Neural cell (in vitro differentiated cells): ENCODE data around the gene TSSK1B. TPM values are rescaled to one million over a fixed set of nuclear protein-coding genes. Genes with fewer than 3 reads are reported as not detected.

ENCODE experiments used
- H2AFZ ChIP-seq: fragments of 200-600, 300-800 bp; sonication (generic), shearing (Covaris generic); 2 replicates; pipeline ENCODE4 v1.6.0; 2014; ENCODE audit warnings: low read depth, mild to moderate bottlenecking, antibody characterized with exemption, low read length, moderate library complexity
- H3F3A ChIP-seq: fragments of 200-600 bp; shearing (Covaris generic); 2 replicates; pipeline ENCODE4 v1.6.1; 2016; ENCODE audit warnings: mild to moderate bottlenecking, moderate library complexity, mixed read lengths, antibody characterized with exemption, low read length; ENCODE audit not compliant: insufficient read depth, poor library complexity, severe bottlenecking
- H3K27ac ChIP-seq: fragments of 200-600, 300-800 bp; sonication (generic), shearing (Covaris generic); 2 replicates; pipeline ENCODE4 v1.5.1; 2014; ENCODE audit warnings: mild to moderate bottlenecking, low read length, moderate library complexity
- H3K27me3 ChIP-seq: fragments of 300-800, 200-600 bp; sonication (generic), shearing (Covaris generic); 2 replicates; pipeline ENCODE4 v1.6.0; 2014; ENCODE audit warnings: mild to moderate bottlenecking, low read depth, low read length, moderate library complexity; ENCODE audit not compliant: insufficient read depth
- H3K36me3 ChIP-seq: fragments of 300-800, 200-600 bp; sonication (generic), shearing (Covaris generic); 2 replicates; pipeline ENCODE4 v1.5.1; 2014; ENCODE audit warnings: mild to moderate bottlenecking, antibody characterized with exemption, low read length, moderate library complexity; ENCODE audit not compliant: insufficient read depth
- H3K4me2 ChIP-seq: fragments of 300-800, 200-600 bp; sonication (generic), shearing (Covaris generic); 2 replicates; pipeline ENCODE4 v1.6.0; 2014; ENCODE audit warnings: mild to moderate bottlenecking, low read length
- H3K4me3 ChIP-seq: fragments of 300-800, 200-600 bp; sonication (generic), shearing (Covaris generic); 2 replicates; pipeline ENCODE4 v1.5.1; 2014; ENCODE audit warnings: mild to moderate bottlenecking, low read length, moderate library complexity
- H3K79me2 ChIP-seq: fragments of 200-600 bp; shearing (Covaris generic); replicated peaks from 2 replicates; pipeline ENCODE4 v1.6.0; 2014; ENCODE audit warnings: mild to moderate bottlenecking, low read length, moderate library complexity; ENCODE audit not compliant: insufficient read depth
- H3K9ac ChIP-seq: fragments of 300-800, 200-600 bp; sonication (generic), shearing (Covaris generic); 2 replicates; pipeline ENCODE4 v1.6.1; 2016; ENCODE audit warnings: mild to moderate bottlenecking, low read length, mixed read lengths
- H3K9me2 ChIP-seq: fragments of 200-600 bp; shearing (Covaris generic); 2 replicates; pipeline ENCODE4 v1.6.1; 2016; ENCODE audit warnings: mild to moderate bottlenecking, low read length, mixed read lengths; ENCODE audit not compliant: insufficient read depth
- H3K9me3 ChIP-seq: fragments of 200-600, 300-800 bp; sonication (generic), shearing (Covaris generic); 2 replicates; pipeline ENCODE4 v1.6.1; 2016; ENCODE audit warnings: mild to moderate bottlenecking, mixed run types, low read length, moderate library complexity, mixed read lengths
- H4K20me1 ChIP-seq: fragments of 200-600 bp; shearing (Covaris generic); 2 replicates; pipeline ENCODE4 v1.6.1; 2016; ENCODE audit warnings: mild to moderate bottlenecking, mixed run types; ENCODE audit not compliant: insufficient read depth
- EP300 ChIP-seq: fragments of 450-650 bp; conservative IDR thresholded peaks from 2 replicates; pipeline ENCODE4 v1.6.1; 2014; ENCODE audit warnings: antibody characterized with exemption, mild to moderate bottlenecking, moderate library complexity; ENCODE audit not compliant: poor library complexity, severe bottlenecking
- EZH2 ChIP-seq: fragments of 200-600, 300-800 bp; shearing (Covaris generic), sonication (generic); IDR thresholded peaks from 2 replicates; pipeline ENCODE4 v1.6.1; 2014; ENCODE audit warnings: antibody characterized with exemption, low read length, borderline replicate concordance, mild to moderate bottlenecking; ENCODE audit not compliant: insufficient read depth, poor library complexity, severe bottlenecking
- MXI1 ChIP-seq: fragments of 450-650 bp; conservative IDR thresholded peaks from 2 replicates; pipeline ENCODE4 v1.6.1; 2014; ENCODE audit warnings: antibody characterized with exemption, mild to moderate bottlenecking; ENCODE audit not compliant: poor library complexity, severe bottlenecking
- POLR2AphosphoS5 ChIP-seq: IDR thresholded peaks from 2 replicates; pipeline ENCODE4 v1.6.1; 2012
- RAD21 ChIP-seq: fragments of 450-650 bp; conservative IDR thresholded peaks from 2 replicates; pipeline ENCODE4 v1.6.1; 2014; ENCODE audit warnings: antibody characterized with exemption, mild to moderate bottlenecking, moderate library complexity
- REST ChIP-seq: IDR thresholded peaks from 2 replicates; pipeline ENCODE4 v1.6.1; 2012; ENCODE audit warnings: borderline replicate concordance
- SMC3 ChIP-seq: fragments of 450-650 bp; conservative IDR thresholded peaks from 2 replicates; pipeline ENCODE4 v1.6.1; 2014; ENCODE audit warnings: antibody characterized with exemption, mild to moderate bottlenecking, moderate library complexity; ENCODE audit not compliant: poor library complexity
- TAF1 ChIP-seq: IDR thresholded peaks from 2 replicates; pipeline ENCODE4 v1.6.1; 2012; ENCODE audit warnings: low read depth
- polyA plus RNA-seq: library from polyadenylated mRNA; depleted of rRNA; stranded (reverse); fragments of >200 nt; gene quantifications from 2 replicates; pipeline ENCODE4 v1.2.3, GENCODE V29; 2014
- TF ChIP-seq, protein P1 (sequence below): fragments of 450-650 bp; IDR thresholded peaks from 2 replicates; pipeline ENCODE4 v1.5.1; 2014; ENCODE audit warnings: antibody characterized with exemption, mild to moderate bottlenecking, moderate library complexity; ENCODE audit not compliant: poor library complexity, severe bottlenecking

The TSSK1B gene
- polyA plus RNA-seq, 1 donor from 2014 or later: not detected

DNA sequence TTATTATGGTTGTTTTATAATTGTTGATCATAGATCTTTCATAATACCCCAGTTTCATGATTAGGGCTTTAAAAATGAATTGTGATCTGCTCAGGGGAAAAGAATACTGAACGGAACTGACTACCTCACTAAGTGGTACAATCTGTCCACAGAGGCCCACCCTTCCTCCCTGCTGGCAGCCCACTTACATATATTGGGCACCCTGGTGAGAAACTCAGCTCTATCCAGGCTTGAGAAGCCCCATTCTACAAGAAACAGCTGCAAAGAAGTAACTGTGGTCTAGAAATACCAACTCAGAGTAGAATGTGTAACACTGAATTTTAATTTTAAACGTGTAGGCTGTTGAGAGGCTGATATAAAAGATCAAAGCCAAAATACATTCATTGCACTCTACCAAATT, 46.9 kb downstream of the TSSK1B start:
- TF ChIP-seq SMC3 (no peak), POLR2AphosphoS5 (no peak), EZH2 (no peak), EP300 (no peak), MXI1 (no peak), TAF1 (no peak), RAD21 (no peak), REST (no peak)
- TF ChIP-seq, protein P1, sequence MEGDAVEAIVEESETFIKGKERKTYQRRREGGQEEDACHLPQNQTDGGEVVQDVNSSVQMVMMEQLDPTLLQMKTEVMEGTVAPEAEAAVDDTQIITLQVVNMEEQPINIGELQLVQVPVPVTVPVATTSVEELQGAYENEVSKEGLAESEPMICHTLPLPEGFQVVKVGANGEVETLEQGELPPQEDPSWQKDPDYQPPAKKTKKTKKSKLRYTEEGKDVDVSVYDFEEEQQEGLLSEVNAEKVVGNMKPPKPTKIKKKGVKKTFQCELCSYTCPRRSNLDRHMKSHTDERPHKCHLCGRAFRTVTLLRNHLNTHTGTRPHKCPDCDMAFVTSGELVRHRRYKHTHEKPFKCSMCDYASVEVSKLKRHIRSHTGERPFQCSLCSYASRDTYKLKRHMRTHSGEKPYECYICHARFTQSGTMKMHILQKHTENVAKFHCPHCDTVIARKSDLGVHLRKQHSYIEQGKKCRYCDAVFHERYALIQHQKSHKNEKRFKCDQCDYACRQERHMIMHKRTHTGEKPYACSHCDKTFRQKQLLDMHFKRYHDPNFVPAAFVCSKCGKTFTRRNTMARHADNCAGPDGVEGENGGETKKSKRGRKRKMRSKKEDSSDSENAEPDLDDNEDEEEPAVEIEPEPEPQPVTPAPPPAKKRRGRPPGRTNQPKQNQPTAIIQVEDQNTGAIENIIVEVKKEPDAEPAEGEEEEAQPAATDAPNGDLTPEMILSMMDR: no peak
- no peak overlapping the region for H3K4me2 ChIP-seq
- no peaks in the 10 kb centered on the region for H3K9me3 ChIP-seq
- H3K27ac ChIP-seq: no peak overlapping the region
- H3F3A ChIP-seq: no peaks in the 10 kb centered on the region
- H3K9me2 ChIP-seq: no peaks in the 10 kb centered on the region
- no peaks in the 10 kb centered on the region for H3K27me3 ChIP-seq
- H3K9ac ChIP-seq: no peak overlapping the region
- no peak overlapping the region for H3K4me3 ChIP-seq
- H3K36me3 ChIP-seq: no peaks in the 10 kb centered on the region
- H2AFZ ChIP-seq: no peak overlapping the region
- H3K79me2 ChIP-seq: no peaks in the 10 kb centered on the region
- no peaks in the 10 kb centered on the region for H4K20me1 ChIP-seq

DNA sequence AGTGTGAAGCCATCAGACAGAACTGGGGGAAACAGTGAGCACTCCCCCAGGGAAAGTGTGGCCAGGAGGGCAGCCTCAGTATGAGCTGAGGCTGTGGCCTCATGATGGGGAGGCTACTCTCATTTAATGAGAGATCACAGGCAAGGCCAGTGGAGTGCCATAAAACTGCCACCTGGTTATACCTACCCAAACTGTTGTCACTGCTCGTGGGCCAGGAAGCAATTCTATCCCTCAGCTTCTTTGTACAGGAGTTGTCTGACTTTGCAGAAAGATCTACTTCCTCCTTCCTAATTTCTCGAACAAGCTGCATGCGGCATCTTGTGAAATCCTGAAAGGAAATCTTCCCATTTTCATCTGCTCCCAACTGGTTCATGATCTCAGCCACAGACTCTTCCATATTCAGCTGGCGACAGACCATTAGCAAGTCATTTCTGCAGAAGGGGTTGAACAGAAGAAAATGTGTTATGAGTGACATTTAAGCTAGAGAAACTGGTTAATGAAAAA, 50.0 kb downstream of the TSSK1B start:
- Histone ChIP-seq H2AFZ (no peak overlapping the region), H3K27ac (no peak overlapping the region), H3K4me3 (no peak overlapping the region), H3K9ac (no peak overlapping the region), H3F3A (no peaks in the 10 kb centered on the region), H3K4me2 (no peak overlapping the region), H3K36me3 (no peaks in the 10 kb centered on the region), H4K20me1 (no peaks in the 10 kb centered on the region), H3K27me3 (no peaks in the 10 kb centered on the region), H3K79me2 (no peaks in the 10 kb centered on the region), H3K9me3 (no peaks in the 10 kb centered on the region), H3K9me2 (no peaks in the 10 kb centered on the region)
- TF ChIP-seq TAF1 (no peak), REST (no peak), EZH2 (no peak), SMC3 (no peak), RAD21 (no peak), POLR2AphosphoS5 (no peak), MXI1 (no peak)
- TF ChIP-seq, protein P1: no peak
